ENCODE measurements around the gene DNAAF8. TPM values are rescaled to one million over a fixed set of nuclear protein-coding genes. Genes with fewer than 3 reads are reported as not detected.

Gene DNAAF8
- polyA plus RNA-seq, 1 donor from 2014 or later: 3.4 TPM

DNA sequence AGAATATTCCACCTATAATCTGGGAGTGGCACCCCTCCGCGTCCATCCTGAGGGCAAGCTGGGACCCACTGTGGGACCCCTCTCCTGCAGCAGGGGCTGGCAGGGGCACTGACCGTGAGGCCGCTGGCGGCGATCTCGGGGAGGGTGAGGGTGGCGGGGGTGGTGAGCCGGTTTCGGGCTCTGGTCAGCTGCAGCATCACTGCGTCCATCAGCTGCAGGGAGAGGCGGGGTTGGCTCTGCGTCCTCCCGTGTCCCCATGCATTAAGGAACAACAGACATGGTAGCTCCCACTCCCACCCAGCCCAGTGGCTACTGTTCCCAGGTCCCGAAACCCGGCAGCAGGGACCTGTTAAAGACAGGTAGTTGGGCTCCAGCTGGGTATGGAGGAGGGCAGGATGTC is 64.1 kb downstream of the DNAAF8 start:
- no peak overlapping the region for H3K4me2 ChIP-seq (ENCODE audit: low read length)
- H3F3A ChIP-seq (ENCODE audit: insufficient read depth, low read length, poor library complexity, severe bottlenecking): no peaks in the 10 kb centered on the region
- no peak overlapping the region for H2AFZ ChIP-seq (ENCODE audit: low read depth, low read length)
- no peaks in the 10 kb centered on the region for H3K9me2 ChIP-seq (ENCODE audit: insufficient read depth, low read length)
- H3K9me3 ChIP-seq (ENCODE audit: low read length): no peaks in the 10 kb centered on the region
- no peaks in the 10 kb centered on the region for H4K20me1 ChIP-seq (ENCODE audit: insufficient read depth)
- TF ChIP-seq RAD21 (conservative IDR thresholded peaks at IDR 0.05): no peak
- TF ChIP-seq POLR2AphosphoS5 (IDR thresholded peaks at IDR 0.05): no peak
- no peaks in the 10 kb centered on the region for H3K27me3 ChIP-seq (ENCODE audit: insufficient read depth, low read depth, low read length)
- H3K4me3 ChIP-seq (ENCODE audit: low read length): no peak overlapping the region
- H3K27ac ChIP-seq (ENCODE audit: low read length): no peak overlapping the region
- no peak overlapping the region for H3K9ac ChIP-seq (ENCODE audit: low read length)
- no peaks in the 10 kb centered on the region for H3K79me2 ChIP-seq (replicated peaks; ENCODE audit: insufficient read depth, low read length)
- H3K36me3 ChIP-seq (ENCODE audit: insufficient read depth, low read length): no peaks in the 10 kb centered on the region

Small RNAs within 50 kb of the gene (small RNA-seq; reads per million reads assigned to genes)
- gene RF00017: 0 reads per million in 3 experiments

Other genes starting within 250 kb of the DNAAF8 start
- gene CDIP1, start 195.8 kb upstream of the DNAAF8 start, polyA plus RNA-seq: 16.4 and 18.8 TPM in 2 replicates
- 0.21 and 0.26 TPM in 2 replicates for gene C16orf96, start 178.2 kb upstream of the DNAAF8 start, polyA plus RNA-seq
- gene UBALD1, start 119.6 kb upstream of the DNAAF8 start, polyA plus RNA-seq: 3.3 and 4.1 TPM in 2 replicates
- 35.9 and 47.0 TPM in 2 replicates for gene MGRN1, start 109.7 kb upstream of the DNAAF8 start, polyA plus RNA-seq
- gene NUDT16L1, start 41.0 kb upstream of the DNAAF8 start, polyA plus RNA-seq: 125 and 153 TPM in 2 replicates
- gene ANKS3, start 266 bp upstream of the DNAAF8 start, polyA plus RNA-seq: 53.9 and 65.2 TPM in 2 replicates
- gene ZNF500, start 32.6 kb downstream of the DNAAF8 start, polyA plus RNA-seq: 16.0 and 29.0 TPM in 2 replicates
- 1.8 and 4.7 TPM in 2 replicates for gene SEPTIN12, start 53.8 kb downstream of the DNAAF8 start, polyA plus RNA-seq
- gene SMIM22, start 60.8 kb downstream of the DNAAF8 start, polyA plus RNA-seq: not detected in 2 replicates
- gene ROGDI, start 68.1 kb downstream of the DNAAF8 start, polyA plus RNA-seq: 203 and 241 TPM in 2 replicates
- 78.6 and 87.6 TPM in 2 replicates for gene GLYR1, start 112.8 kb downstream of the DNAAF8 start, polyA plus RNA-seq
- gene UBN1, start 112.9 kb downstream of the DNAAF8 start, polyA plus RNA-seq: 17.1 and 18.5 TPM in 2 replicates
- gene PPL, start 202.6 kb downstream of the DNAAF8 start, polyA plus RNA-seq: 0.66 and 0.81 TPM in 2 replicates
- 0.43 and 0.50 TPM in 2 replicates for gene SEC14L5, start 223.8 kb downstream of the DNAAF8 start, polyA plus RNA-seq